ENCODE results near the gene C6orf15.
A peak's percentile ranks its signal among the peaks of the same experiment; 100 is the strongest.

C6orf15 gene

GRCh38 chr6:31112478-31112877 is at the start of gene C6orf15:
Gene C6orf15 (minus strand): TSS chr6:31112575. CDS start chr6:31112555, 20 bp downstream.
- H3K4me1 Mint-ChIP-seq, result peaks cover 7 to 17% of the 10 kb centered on the region in 2 donors
- ATAC-seq (replicated peaks), result no peak
- no peak within 1 kb of the TSS for H3K27ac Mint-ChIP-seq
- no peak for DNase-seq
- no peak within 1 kb of the TSS for H3K4me3 Mint-ChIP-seq
- no peaks in the 10 kb centered on the region for H3K9me3 Mint-ChIP-seq
- H3K36me3 Mint-ChIP-seq, result no peaks in the 10 kb centered on the region
- H3K27me3 Mint-ChIP-seq, result peaks cover 33 to 41% of the 10 kb centered on the region in 2 donors

GRCh38 chr6:31161216-31162126 is 49.1 kb upstream of the C6orf15 start:
- no peak for DNase-seq
- Mint-ChIP-seq H3K27me3 (no peaks in the 10 kb centered on the region), H3K27ac (peak overlapping the region; percentile 10), H3K4me1 (peaks cover 28 to 63% of the 10 kb centered on the region in 2 donors), H3K4me3 (peak overlapping the region in 1 of 2 donors; percentile 29), H3K36me3 (peaks cover 13 to 23% of the 10 kb centered on the region in 2 donors), H3K9me3 (no peaks in the 10 kb centered on the region)
- no peak for ATAC-seq (replicated peaks)

- no peaks in the 10 kb centered on the region for H3K27me3 Mint-ChIP-seq
- H3K27ac Mint-ChIP-seq, result peak overlapping the region; percentile 72
- ATAC-seq (replicated peaks) (peak; percentile 1 to 7), DNase-seq (no peak)
- peaks cover 23 to 48% of the 10 kb centered on the region in 2 donors for H3K4me1 Mint-ChIP-seq
- no peaks in the 10 kb centered on the region for H3K9me3 Mint-ChIP-seq
- H3K4me3 Mint-ChIP-seq, result peak overlapping the region; percentile 95 to 96
- peaks cover 13 to 33% of the 10 kb centered on the region in 2 donors for H3K36me3 Mint-ChIP-seq
These were observed 46.8 kb upstream of the C6orf15 start for GRCh38 chr6:31158863-31159855.

GRCh38 chr6:31158140-31158862 is 45.9 kb upstream of the C6orf15 start, which contains the start of gene TCF19:
Gene TCF19 (plus strand): TSS chr6:31158589. CDS start chr6:31159470, 881 bp downstream.
- H3K27ac Mint-ChIP-seq, result peak within 1 kb of the TSS; percentile 72
- H3K9me3 Mint-ChIP-seq, result no peaks in the 10 kb centered on the region
- ATAC-seq (replicated peaks) (peak; percentile 94), DNase-seq (peak; percentile 99)
- H3K27me3 Mint-ChIP-seq, result no peaks in the 10 kb centered on the region
- H3K4me1 Mint-ChIP-seq, result peaks cover 20 to 42% of the 10 kb centered on the region in 2 donors
- H3K36me3 Mint-ChIP-seq, result peaks cover 13 to 30% of the 10 kb centered on the region in 2 donors
- peak within 1 kb of the TSS; percentile 95 to 96 for H3K4me3 Mint-ChIP-seq

- H3K4me3 Mint-ChIP-seq, result peak within 1 kb of the TSS; percentile 95 to 96
- H3K27ac Mint-ChIP-seq, result peak within 1 kb of the TSS; percentile 72
- ATAC-seq (replicated peaks), result peak; percentile 52 to 60
- no peak for DNase-seq
- H3K9me3 Mint-ChIP-seq, result no peaks in the 10 kb centered on the region
- H3K4me1 Mint-ChIP-seq, result peaks cover 17 to 35% of the 10 kb centered on the region in 2 donors
- H3K36me3 Mint-ChIP-seq, result peaks cover 18 to 29% of the 10 kb centered on the region in 2 donors
- H3K27me3 Mint-ChIP-seq, result no peaks in the 10 kb centered on the region
These were observed 45.3 kb upstream of the C6orf15 start, which contains the start of gene CCHCR1 for GRCh38 chr6:31157513-31158139. Gene CCHCR1 (minus strand): TSS chr6:31157802. CDS start chr6:31157600, 202 bp downstream.

GRCh38 chr6:31156641-31157040 is 44.3 kb upstream of the C6orf15 start:
- Mint-ChIP-seq H3K9me3 (no peaks in the 10 kb centered on the region), H3K4me3 (no peak overlapping the region), H3K27ac (no peak overlapping the region), H3K36me3 (peaks cover 15 to 24% of the 10 kb centered on the region in 2 donors), H3K27me3 (no peaks in the 10 kb centered on the region), H3K4me1 (peaks cover 17 to 32% of the 10 kb centered on the region in 2 donors)
- no peak for DNase-seq
- ATAC-seq (replicated peaks), result no peak

GRCh38 chr6:31154436-31154835 is 42.1 kb upstream of the C6orf15 start:
- Mint-ChIP-seq H3K4me1 (peaks cover 15 to 30% of the 10 kb centered on the region in 2 donors), H3K27ac (no peak overlapping the region), H3K4me3 (no peak overlapping the region), H3K36me3 (peaks cover 14 to 40% of the 10 kb centered on the region in 2 donors), H3K9me3 (no peaks in the 10 kb centered on the region), H3K27me3 (no peaks in the 10 kb centered on the region)
- no peak for ATAC-seq (replicated peaks)
- no peak for DNase-seq

GRCh38 chr6:31152781-31153180 is 40.4 kb upstream of the C6orf15 start:
- no peak overlapping the region for H3K4me3 Mint-ChIP-seq
- H3K27me3 Mint-ChIP-seq, result no peaks in the 10 kb centered on the region
- H3K9me3 Mint-ChIP-seq, result no peaks in the 10 kb centered on the region
- ATAC-seq (replicated peaks) (no peak), DNase-seq (no peak)
- peaks cover 12 to 21% of the 10 kb centered on the region in 2 donors for H3K4me1 Mint-ChIP-seq
- no peak overlapping the region for H3K27ac Mint-ChIP-seq
- peaks cover 14 to 45% of the 10 kb centered on the region in 2 donors for H3K36me3 Mint-ChIP-seq

GRCh38 chr6:31149827-31150447 is 37.6 kb upstream of the C6orf15 start:
- H3K27ac Mint-ChIP-seq, result no peak overlapping the region
- H3K27me3 Mint-ChIP-seq, result no peaks in the 10 kb centered on the region
- ATAC-seq (replicated peaks) (no peak), DNase-seq (no peak)
- no peaks in the 10 kb centered on the region for H3K9me3 Mint-ChIP-seq
- H3K4me3 Mint-ChIP-seq, result no peak overlapping the region
- H3K4me1 Mint-ChIP-seq, result peaks cover 8 to 9% of the 10 kb centered on the region in 2 donors
- peaks cover 26 to 59% of the 10 kb centered on the region in 2 donors for H3K36me3 Mint-ChIP-seq

- H3K4me1 Mint-ChIP-seq, result peaks cover 5 to 9% of the 10 kb centered on the region in 2 donors
- H3K27ac Mint-ChIP-seq, result no peak overlapping the region
- DNase-seq, result no peak
- peaks cover 26 to 49% of the 10 kb centered on the region in 2 donors for H3K36me3 Mint-ChIP-seq
- ATAC-seq (replicated peaks), result no peak
- no peaks in the 10 kb centered on the region for H3K27me3 Mint-ChIP-seq
- no peak overlapping the region for H3K4me3 Mint-ChIP-seq
- H3K9me3 Mint-ChIP-seq, result no peaks in the 10 kb centered on the region
These were observed 33.0 kb upstream of the C6orf15 start for GRCh38 chr6:31145386-31145785.

- no peaks in the 10 kb centered on the region for H3K9me3 Mint-ChIP-seq
- H3K4me3 Mint-ChIP-seq, result no peak overlapping the region
- DNase-seq (no peak), ATAC-seq (replicated peaks) (no peak)
- H3K27me3 Mint-ChIP-seq, result no peaks in the 10 kb centered on the region
- no peak overlapping the region for H3K27ac Mint-ChIP-seq
- peaks cover 5 to 9% of the 10 kb centered on the region in 2 donors for H3K4me1 Mint-ChIP-seq
- H3K36me3 Mint-ChIP-seq, result peaks cover 26 to 45% of the 10 kb centered on the region in 2 donors
These were observed 32.6 kb upstream of the C6orf15 start for GRCh38 chr6:31144970-31145340.

GRCh38 chr6:31144296-31144969 is 32.1 kb upstream of the C6orf15 start:
- Mint-ChIP-seq H3K36me3 (peaks cover 26 to 41% of the 10 kb centered on the region in 2 donors), H3K4me3 (no peak overlapping the region), H3K4me1 (peaks cover 5 to 9% of the 10 kb centered on the region in 2 donors), H3K27me3 (no peaks in the 10 kb centered on the region), H3K9me3 (no peaks in the 10 kb centered on the region), H3K27ac (no peak overlapping the region)
- ATAC-seq (replicated peaks) (no peak), DNase-seq (no peak)

All from stimulated activated naive B cell treated with anti-CD40 and anti-IgM and Interleukin-4, amounts not matched to agents 10 μg/mL and 1 μg/mL and 100 μg/mL, for 72 hours (primary cell).